ENCODE data around the gene CELF2.

CELF2 gene

GRCh38 chr10:11204351-11204942, 186.8 kb downstream of the CELF2 start:
- no peaks in the 10 kb centered on the region for H3K9me3 ChIP-seq (ENCODE audit: control insufficient read depth, insufficient read depth, low read length)
- H4K20me1 ChIP-seq (ENCODE audit: control insufficient read depth, insufficient read depth, low read depth, low read length), result no peaks in the 10 kb centered on the region
- H3K27me3 ChIP-seq (ENCODE audit: control insufficient read depth, low read length), result peaks cover 10% of the 10 kb centered on the region
- no peaks in the 10 kb centered on the region for H3K4me1 ChIP-seq (ENCODE audit: control insufficient read depth, low read length)
- TF ChIP-seq CTCF (IDR thresholded peaks at IDR 0.05; ENCODE audit: low read depth, low read length, poor library complexity, severe bottlenecking), result no peak
- no peak for TF ChIP-seq EZH2phosphoT487 (IDR thresholded peaks at IDR 0.05; ENCODE audit: borderline replicate concordance, low read length)
- no peaks in the 10 kb centered on the region for H3K79me2 ChIP-seq (ENCODE audit: control insufficient read depth, low read length)
- H3F3A ChIP-seq (ENCODE audit: control insufficient read depth, insufficient read depth), result no peaks in the 10 kb centered on the region
- H3K36me3 ChIP-seq (ENCODE audit: control insufficient read depth, low read length), result no peaks in the 10 kb centered on the region
- no peak overlapping the region for H3K27ac ChIP-seq (ENCODE audit: low read depth, low read length)
- no peaks in the 10 kb centered on the region for H3K9me2 ChIP-seq (replicated peaks; ENCODE audit: control insufficient read depth, low read length)
- H3K4me3 ChIP-seq (ENCODE audit: low read length), result no peak overlapping the region
- no peak overlapping the region for H3K4me2 ChIP-seq (ENCODE audit: low read length)

- TF ChIP-seq EZH2phosphoT487 (IDR thresholded peaks at IDR 0.05; ENCODE audit: borderline replicate concordance, low read length) (no peak), CTCF (IDR thresholded peaks at IDR 0.05; ENCODE audit: low read depth, low read length, poor library complexity, severe bottlenecking) (no peak)
- Histone ChIP-seq H3K27ac (ENCODE audit: low read depth, low read length) (no peak overlapping the region), H3K36me3 (ENCODE audit: control insufficient read depth, low read length) (no peaks in the 10 kb centered on the region), H3K4me2 (ENCODE audit: low read length) (no peak overlapping the region), H3K79me2 (ENCODE audit: control insufficient read depth, low read length) (no peaks in the 10 kb centered on the region), H3K27me3 (ENCODE audit: control insufficient read depth, low read length) (peaks cover 17% of the 10 kb centered on the region), H3K9me2 (replicated peaks; ENCODE audit: control insufficient read depth, low read length) (no peaks in the 10 kb centered on the region), H4K20me1 (ENCODE audit: control insufficient read depth, insufficient read depth, low read depth, low read length) (no peaks in the 10 kb centered on the region), H3K4me3 (ENCODE audit: low read length) (no peak overlapping the region), H3F3A (ENCODE audit: control insufficient read depth, insufficient read depth) (no peaks in the 10 kb centered on the region), H3K4me1 (ENCODE audit: control insufficient read depth, low read length) (no peaks in the 10 kb centered on the region), H3K9me3 (ENCODE audit: control insufficient read depth, insufficient read depth, low read length) (no peaks in the 10 kb centered on the region)
Observed at GRCh38 chr10:11205030-11205772, 187.5 kb downstream of the CELF2 start.

- H4K20me1 ChIP-seq (ENCODE audit: control insufficient read depth, insufficient read depth, low read depth, low read length), result no peaks in the 10 kb centered on the region
- H3F3A ChIP-seq (ENCODE audit: control insufficient read depth, insufficient read depth), result no peaks in the 10 kb centered on the region
- no peaks in the 10 kb centered on the region for H3K9me2 ChIP-seq (replicated peaks; ENCODE audit: control insufficient read depth, low read length)
- H3K4me1 ChIP-seq (ENCODE audit: control insufficient read depth, low read length), result no peaks in the 10 kb centered on the region
- no peak overlapping the region for H3K27ac ChIP-seq (ENCODE audit: low read depth, low read length)
- TF ChIP-seq EZH2phosphoT487 (IDR thresholded peaks at IDR 0.05; ENCODE audit: borderline replicate concordance, low read length) (no peak), CTCF (IDR thresholded peaks at IDR 0.05; ENCODE audit: low read depth, low read length, poor library complexity, severe bottlenecking) (no peak)
- no peak overlapping the region for H3K4me3 ChIP-seq (ENCODE audit: low read length)
- H3K4me2 ChIP-seq (ENCODE audit: low read length), result no peak overlapping the region
- H3K36me3 ChIP-seq (ENCODE audit: control insufficient read depth, low read length), result no peaks in the 10 kb centered on the region
- no peaks in the 10 kb centered on the region for H3K9me3 ChIP-seq (ENCODE audit: control insufficient read depth, insufficient read depth, low read length)
- H3K79me2 ChIP-seq (ENCODE audit: control insufficient read depth, low read length), result no peaks in the 10 kb centered on the region
- peaks cover 28% of the 10 kb centered on the region for H3K27me3 ChIP-seq (ENCODE audit: control insufficient read depth, low read length)
Observed at GRCh38 chr10:11206676-11207559, 189.2 kb downstream of the CELF2 start.

All from DOHH2 (cell line).